ENCODE data around the gene ZMIZ1. TPM values are rescaled to one million over a fixed set of nuclear protein-coding genes. Genes with fewer than 3 reads are reported as not detected.

Gene ZMIZ1
- total and polyA plus RNA-seq, 4 donors, result 43.0 to 178 (median 107) TPM

GRCh38 chr10:79088613-79089355, 20.0 kb downstream of the ZMIZ1 start:
- no peak overlapping the region for H3K27ac ChIP-seq (ENCODE audit: low read depth, low read length)
- no peak for DNase-seq (ENCODE audit: low read depth in 4 of 6, low spot score in 6 of 6)
- WGBS (ENCODE audit: insufficient coverage), result 75% methylated on average over 12 of the region's 15 CpGs
- H3K4me1 ChIP-seq (ENCODE audit: control insufficient read depth, insufficient read depth, low read length), result peaks cover 76% of the 10 kb centered on the region
- no peaks in the 10 kb centered on the region for H3K27me3 ChIP-seq (ENCODE audit: control insufficient read depth, insufficient read depth, low read length)
- peaks cover 15% of the 10 kb centered on the region for H3K36me3 ChIP-seq (ENCODE audit: control insufficient read depth, insufficient read depth, low read length)
- H3K4me3 ChIP-seq (ENCODE audit: low read depth, low read length), result no peak overlapping the region
- no peaks in the 10 kb centered on the region for H3K9me3 ChIP-seq (ENCODE audit: control insufficient read depth, insufficient read depth, low read length)

GRCh38 chr10:79089632-79090031, 20.9 kb downstream of the ZMIZ1 start:
- Histone ChIP-seq H3K9me3 (ENCODE audit: control insufficient read depth, insufficient read depth, low read length) (no peaks in the 10 kb centered on the region), H3K36me3 (ENCODE audit: control insufficient read depth, insufficient read depth, low read length) (peaks cover 20% of the 10 kb centered on the region), H3K27ac (ENCODE audit: low read depth, low read length) (no peak overlapping the region), H3K4me3 (ENCODE audit: low read depth, low read length) (no peak overlapping the region), H3K27me3 (ENCODE audit: control insufficient read depth, insufficient read depth, low read length) (no peaks in the 10 kb centered on the region), H3K4me1 (ENCODE audit: control insufficient read depth, insufficient read depth, low read length) (peaks cover 76% of the 10 kb centered on the region)
- DNase-seq (ENCODE audit: low read depth in 4 of 6, low spot score in 6 of 6), result peak in 1 of 6 donors; percentile 44
- no CpG with 5 or more reads among the region's 8 CpGs for WGBS (ENCODE audit: insufficient coverage)

- H3K4me1 ChIP-seq (ENCODE audit: control insufficient read depth, insufficient read depth, low read length), result peaks cover 74% of the 10 kb centered on the region
- 25% methylated on average over 4 of the region's 6 CpGs for WGBS (ENCODE audit: insufficient coverage)
- no peak overlapping the region for H3K4me3 ChIP-seq (ENCODE audit: low read depth, low read length)
- peak in 2 of 6 donors; percentile 45 to 84 for DNase-seq (ENCODE audit: low read depth in 4 of 6, low spot score in 6 of 6)
- H3K27ac ChIP-seq (ENCODE audit: low read depth, low read length), result no peak overlapping the region
- H3K36me3 ChIP-seq (ENCODE audit: control insufficient read depth, insufficient read depth, low read length), result peaks cover 17% of the 10 kb centered on the region
- no peaks in the 10 kb centered on the region for H3K27me3 ChIP-seq (ENCODE audit: control insufficient read depth, insufficient read depth, low read length)
- no peaks in the 10 kb centered on the region for H3K9me3 ChIP-seq (ENCODE audit: control insufficient read depth, insufficient read depth, low read length)
These were observed 21.5 kb downstream of the ZMIZ1 start for GRCh38 chr10:79090134-79090803.

GRCh38 chr10:79092292-79092896, 23.6 kb downstream of the ZMIZ1 start:
- Histone ChIP-seq H3K36me3 (ENCODE audit: control insufficient read depth, insufficient read depth, low read length) (peaks cover 25% of the 10 kb centered on the region), H3K4me1 (ENCODE audit: control insufficient read depth, insufficient read depth, low read length) (peaks cover 83% of the 10 kb centered on the region), H3K4me3 (ENCODE audit: low read depth, low read length) (no peak overlapping the region), H3K9me3 (ENCODE audit: control insufficient read depth, insufficient read depth, low read length) (no peaks in the 10 kb centered on the region), H3K27me3 (ENCODE audit: control insufficient read depth, insufficient read depth, low read length) (no peaks in the 10 kb centered on the region), H3K27ac (ENCODE audit: low read depth, low read length) (no peak overlapping the region)
- DNase-seq (ENCODE audit: low read depth in 4 of 6, low spot score in 6 of 6), result no peak
- WGBS (ENCODE audit: insufficient coverage), result 95% methylated on average over 8 of the region's 10 CpGs

- WGBS (ENCODE audit: insufficient coverage), result 21% methylated on average over 22 of the region's 24 CpGs
- peak overlapping the region; percentile 60 for H3K27ac ChIP-seq (ENCODE audit: low read depth, low read length)
- H3K27me3 ChIP-seq (ENCODE audit: control insufficient read depth, insufficient read depth, low read length), result no peaks in the 10 kb centered on the region
- H3K4me1 ChIP-seq (ENCODE audit: control insufficient read depth, insufficient read depth, low read length), result peaks cover 83% of the 10 kb centered on the region
- DNase-seq (ENCODE audit: low read depth in 4 of 6, low spot score in 6 of 6), result peak in 1 of 6 donors; percentile 62
- H3K9me3 ChIP-seq (ENCODE audit: control insufficient read depth, insufficient read depth, low read length), result no peaks in the 10 kb centered on the region
- H3K4me3 ChIP-seq (ENCODE audit: low read depth, low read length), result no peak overlapping the region
- H3K36me3 ChIP-seq (ENCODE audit: control insufficient read depth, insufficient read depth, low read length), result peaks cover 28% of the 10 kb centered on the region
These were observed 25.1 kb downstream of the ZMIZ1 start for GRCh38 chr10:79093658-79094411.

- WGBS (ENCODE audit: insufficient coverage), result 82% methylated on average over 9 of the region's 12 CpGs
- Histone ChIP-seq H3K27me3 (ENCODE audit: control insufficient read depth, insufficient read depth, low read length) (no peaks in the 10 kb centered on the region), H3K36me3 (ENCODE audit: control insufficient read depth, insufficient read depth, low read length) (peaks cover 29% of the 10 kb centered on the region), H3K4me1 (ENCODE audit: control insufficient read depth, insufficient read depth, low read length) (peaks cover 82% of the 10 kb centered on the region), H3K9me3 (ENCODE audit: control insufficient read depth, insufficient read depth, low read length) (no peaks in the 10 kb centered on the region), H3K27ac (ENCODE audit: low read depth, low read length) (peak overlapping the region; percentile 60), H3K4me3 (ENCODE audit: low read depth, low read length) (no peak overlapping the region)
- DNase-seq (ENCODE audit: low read depth in 4 of 6, low spot score in 6 of 6), result no peak
These were observed 25.8 kb downstream of the ZMIZ1 start for GRCh38 chr10:79094412-79095175.

GRCh38 chr10:79095316-79095715, 26.6 kb downstream of the ZMIZ1 start:
- WGBS (ENCODE audit: insufficient coverage), result 92% methylated on average over 10 of the region's 11 CpGs

GRCh38 chr10:79096514-79096913, 27.7 kb downstream of the ZMIZ1 start:
- WGBS (ENCODE audit: insufficient coverage), result 68% methylated on average over 5 of the region's 5 CpGs
- H3K27ac ChIP-seq (ENCODE audit: low read depth, low read length), result no peak overlapping the region

More at GRCh38 chr10:79095316-79095715, 26.6 kb downstream of the ZMIZ1 start:
- Histone ChIP-seq H3K4me1 (ENCODE audit: control insufficient read depth, insufficient read depth, low read length) (peaks cover 81% of the 10 kb centered on the region), H3K4me3 (ENCODE audit: low read depth, low read length) (no peak overlapping the region), H3K9me3 (ENCODE audit: control insufficient read depth, insufficient read depth, low read length) (no peaks in the 10 kb centered on the region), H3K27ac (ENCODE audit: low read depth, low read length) (no peak overlapping the region), H3K36me3 (ENCODE audit: control insufficient read depth, insufficient read depth, low read length) (peaks cover 29% of the 10 kb centered on the region), H3K27me3 (ENCODE audit: control insufficient read depth, insufficient read depth, low read length) (no peaks in the 10 kb centered on the region)
- no peak for DNase-seq (ENCODE audit: low read depth in 4 of 6, low spot score in 6 of 6)

More at GRCh38 chr10:79096514-79096913, 27.7 kb downstream of the ZMIZ1 start:
- DNase-seq (ENCODE audit: low read depth in 4 of 6, low spot score in 6 of 6), result no peak
- no peaks in the 10 kb centered on the region for H3K9me3 ChIP-seq (ENCODE audit: control insufficient read depth, insufficient read depth, low read length)
- H3K27me3 ChIP-seq (ENCODE audit: control insufficient read depth, insufficient read depth, low read length), result no peaks in the 10 kb centered on the region
- H3K4me3 ChIP-seq (ENCODE audit: low read depth, low read length), result no peak overlapping the region
- peaks cover 31% of the 10 kb centered on the region for H3K36me3 ChIP-seq (ENCODE audit: control insufficient read depth, insufficient read depth, low read length)
- H3K4me1 ChIP-seq (ENCODE audit: control insufficient read depth, insufficient read depth, low read length), result peaks cover 83% of the 10 kb centered on the region
